Smooth muscle cell (in vitro differentiated cells): ENCODE data around the gene ZMYND8. TPM values are rescaled to one million over a fixed set of nuclear protein-coding genes. Genes with fewer than 3 reads are reported as not detected.
"Not testable (repeated sequence)": the region's sequence is repeated elsewhere in the genome, so short reads cannot be mapped to it uniquely, and the experiment has no call there.

Experiments used
- DNase-seq: peaks from one replicate; lab custom pipeline; 2025; ENCODE audit not compliant: unreplicated experiment; lab: John Stamatoyannopoulos, UW
- H2AFZ ChIP-seq: fragments of 200-600 bp; sonication (generic); 2 replicates; pipeline ENCODE4 v1.6.0; 2016; ENCODE audit warnings: antibody characterized with exemption, low read depth, mild to moderate bottlenecking
- H3F3A ChIP-seq: fragments of 200-600 bp; sonication (generic); 2 replicates; pipeline ENCODE4 v1.6.0; 2017; ENCODE audit warnings: antibody characterized with exemption, low read depth
- H3K27ac ChIP-seq: fragments of 200-600 bp; sonication (generic); 2 replicates; pipeline ENCODE4 v1.5.1; 2016; ENCODE audit warnings: low read depth, mild to moderate bottlenecking
- H3K27me3 ChIP-seq: fragments of 200-600 bp; sonication (generic); 2 replicates; pipeline ENCODE4 v1.6.1; 2016; ENCODE audit warnings: low read depth, mild to moderate bottlenecking
- H3K36me3 ChIP-seq: fragments of 200-600 bp; sonication (generic); 2 replicates; pipeline ENCODE4 v1.5.1; 2016; ENCODE audit warnings: low read depth
- H3K4me1 ChIP-seq: fragments of 200-600 bp; sonication (generic); 2 replicates; pipeline ENCODE4 v1.5.1; 2016; ENCODE audit warnings: low read depth
- H3K4me2 ChIP-seq: fragments of 200-600 bp; sonication (generic); 2 replicates; pipeline ENCODE4 v1.6.0; 2016; ENCODE audit warnings: mild to moderate bottlenecking
- H3K4me3 ChIP-seq: fragments of 200-600 bp; sonication (generic); 2 replicates; pipeline ENCODE4 v1.5.1; 2016; ENCODE audit warnings: mild to moderate bottlenecking
- H3K79me2 ChIP-seq: fragments of 200-600 bp; sonication (generic); 2 replicates; pipeline ENCODE4 v1.6.0; 2016; ENCODE audit warnings: low read depth, mild to moderate bottlenecking
- H3K9ac ChIP-seq: fragments of 200-600 bp; sonication (generic); 2 replicates; pipeline ENCODE4 v1.6.0; 2016; ENCODE audit warnings: low read depth
- H3K9me3 ChIP-seq: fragments of 200-600 bp; sonication (generic); replicated peaks from 2 replicates; pipeline ENCODE4 v1.5.1; 2016; ENCODE audit warnings: low read depth
- H4K20me1 ChIP-seq: fragments of 200-600 bp; sonication (generic); 2 replicates; pipeline ENCODE4 v1.6.0; 2016; ENCODE audit warnings: low read depth
- CTCF ChIP-seq: fragments of 200-600 bp; sonication (generic); IDR thresholded peaks from 2 replicates; pipeline ENCODE4 v1.5.1; 2017; ENCODE audit warnings: borderline replicate concordance, mild to moderate bottlenecking, antibody characterized with exemption; ENCODE audit not compliant: insufficient read depth, poor library complexity, severe bottlenecking
- WGBS: methylation state at CpG from one replicate; pipeline ENCODE4 v1.1.7; 2016; ENCODE audit warnings: low lambda C conversion rate; 5-methylcytosine and 5-hydroxymethylcytosine counted together
- polyA plus RNA-seq: library from polyadenylated mRNA; unstranded; fragments of >200 nt; fragmentation: Nextera tagmentation; extraction: Ambion mirVana; gene quantifications from 2 replicates; pipeline ENCODE4 v1.2.1, GENCODE V29; 2016
- total RNA-seq: library from RNA; depleted of rRNA; stranded (reverse); fragments of >200 nt; gene quantifications from 2 replicates; pipeline ENCODE4 v1.2.3, GENCODE V29; 2014

The ZMYND8 gene
- total and polyA plus RNA-seq, 2 experiments from 2014 or later = 15.2 to 24.1 TPM

GRCh38 chr20:47247972-47248371 lies 108.5 kb downstream of the ZMYND8 start:
- Histone ChIP-seq H3K9ac (no peak overlapping the region), H3K4me2 (no peak overlapping the region), H2AFZ (no peak overlapping the region), H3K4me3 (no peak overlapping the region), H3K4me1 (no peaks in the 10 kb centered on the region), H3K36me3 (peaks cover 21% of the 10 kb centered on the region), H3K79me2 (peaks cover 12% of the 10 kb centered on the region), H3F3A (no peaks in the 10 kb centered on the region), H3K27ac (no peak overlapping the region), H3K27me3 (no peaks in the 10 kb centered on the region), H4K20me1 (peaks cover 37% of the 10 kb centered on the region), H3K9me3 (no peaks in the 10 kb centered on the region)
- no peak for DNase-seq
- no peak for TF ChIP-seq CTCF
- 100% methylated on average over 1 of the region's 1 CpG for WGBS

- Histone ChIP-seq H3K9ac (no peak overlapping the region), H3K27me3 (no peaks in the 10 kb centered on the region), H3K36me3 (peaks cover 21% of the 10 kb centered on the region), H3F3A (no peaks in the 10 kb centered on the region), H3K4me3 (no peak overlapping the region), H2AFZ (no peak overlapping the region), H3K27ac (no peak overlapping the region), H3K4me2 (no peak overlapping the region), H3K4me1 (no peaks in the 10 kb centered on the region), H4K20me1 (peaks cover 36% of the 10 kb centered on the region), H3K79me2 (peaks cover 6% of the 10 kb centered on the region), H3K9me3 (no peaks in the 10 kb centered on the region)
- DNase-seq = no peak
- no peak for TF ChIP-seq CTCF
- 95% methylated on average over 18 of the region's 18 CpGs for WGBS
Observed at GRCh38 chr20:47246061-47246777, 110.3 kb downstream of the ZMYND8 start.

- Histone ChIP-seq H4K20me1 (peaks cover 36% of the 10 kb centered on the region), H3K36me3 (peaks cover 21% of the 10 kb centered on the region)
- H3F3A ChIP-seq, DNase-seq, H3K27me3 ChIP-seq, H2AFZ ChIP-seq, H3K79me2 ChIP-seq, H3K9me3 ChIP-seq, H3K4me1 ChIP-seq, H3K27ac ChIP-seq, H3K4me2 ChIP-seq, H3K9ac ChIP-seq, H3K4me3 ChIP-seq: not testable (repeated sequence)
- WGBS = 95% methylated on average over 11 of the region's 11 CpGs
Observed at GRCh38 chr20:47245166-47245565, 111.3 kb downstream of the ZMYND8 start.

- no peaks in the 10 kb centered on the region for H3K4me1 ChIP-seq
- TF ChIP-seq CTCF = no peak
- H3K36me3 ChIP-seq = peaks cover 21% of the 10 kb centered on the region
- H3K27ac ChIP-seq = no peak overlapping the region
- H3K4me3 ChIP-seq = no peak overlapping the region
- H3K27me3 ChIP-seq = no peaks in the 10 kb centered on the region
- H3K79me2 ChIP-seq = peaks cover 13% of the 10 kb centered on the region
- no peak for DNase-seq
- H3F3A ChIP-seq = no peaks in the 10 kb centered on the region
- H2AFZ ChIP-seq = no peak overlapping the region
- H3K4me2 ChIP-seq = no peak overlapping the region
- H3K9ac ChIP-seq = no peak overlapping the region
- 91% methylated on average over 3 of the region's 3 CpGs for WGBS
- H3K9me3 ChIP-seq = no peaks in the 10 kb centered on the region
- peaks cover 29% of the 10 kb centered on the region for H4K20me1 ChIP-seq
Observed at GRCh38 chr20:47244451-47244850, 112.0 kb downstream of the ZMYND8 start.
